H7 (cell line): Measurements from ENCODE around the gene KNDC1. TPM values are rescaled to one million over a fixed set of nuclear protein-coding genes. Genes with fewer than 3 reads are reported as not detected.
"Not testable (repeated sequence)": the region's sequence is repeated elsewhere in the genome, so short reads cannot be mapped to it uniquely, and the experiment has no call there.

ENCODE experiments used
- DNase-seq: peaks from one replicate; pipeline ENCODE4 v3.0.0; 2012
- H3K27me3 ChIP-seq: 2 replicates; pipeline ENCODE4 v1.6.0; 2011; ENCODE audit warnings: mild to moderate bottlenecking, low read length; ENCODE audit not compliant: control insufficient read depth, insufficient read depth
- H3K36me3 ChIP-seq: replicated peaks from 2 replicates; pipeline ENCODE4 v1.5.1; 2011; ENCODE audit warnings: low read length; ENCODE audit not compliant: control insufficient read depth, insufficient read depth
- H3K4me3 ChIP-seq: 2 replicates; pipeline ENCODE4 v1.5.1; 2011; ENCODE audit warnings: low read depth, mild to moderate bottlenecking, control low read depth, low read length, moderate library complexity; ENCODE audit not compliant: insufficient read depth
- total RNA-seq: library from RNA; depleted of rRNA; stranded (reverse); fragments of >200 nt; shearing (Covaris generic); gene quantifications from 2 replicates; pipeline ENCODE4 v1.2.3, GENCODE V29; 2014

Gene KNDC1
- total RNA-seq, 1 experiment from 2014 or later: 13.7 TPM

- Histone ChIP-seq H3K4me3 (no peak overlapping the region), H3K27me3 (no peaks in the 10 kb centered on the region), H3K36me3 (no peaks in the 10 kb centered on the region)
- peak; percentile 46 for DNase-seq
Observed at GRCh38 chr10:133167693-133168616, 7.9 kb downstream of the KNDC1 start.

GRCh38 chr10:133168617-133169031 lies 8.6 kb downstream of the KNDC1 start:
- no peak overlapping the region for H3K4me3 ChIP-seq
- DNase-seq: peak; percentile 35
- no peaks in the 10 kb centered on the region for H3K27me3 ChIP-seq
- H3K36me3 ChIP-seq: no peaks in the 10 kb centered on the region

- no peak overlapping the region for H3K4me3 ChIP-seq
- no peaks in the 10 kb centered on the region for H3K36me3 ChIP-seq
- no peaks in the 10 kb centered on the region for H3K27me3 ChIP-seq
- no peak for DNase-seq
Observed at GRCh38 chr10:133169173-133169947, 9.3 kb downstream of the KNDC1 start.

- Histone ChIP-seq H3K27me3 (no peaks in the 10 kb centered on the region), H3K36me3 (no peaks in the 10 kb centered on the region), H3K4me3 (no peak overlapping the region)
- DNase-seq: no peak
Observed at GRCh38 chr10:133170092-133170491, 10.1 kb downstream of the KNDC1 start.

- no peak overlapping the region for H3K4me3 ChIP-seq
- no peaks in the 10 kb centered on the region for H3K27me3 ChIP-seq
- DNase-seq: no peak
- H3K36me3 ChIP-seq: no peaks in the 10 kb centered on the region; the same call in 1 of the 2 replicates
Observed at GRCh38 chr10:133173860-133174640, 14.0 kb downstream of the KNDC1 start.

GRCh38 chr10:133174689-133175263 lies 14.8 kb downstream of the KNDC1 start:
- Histone ChIP-seq H3K4me3 (no peak overlapping the region), H3K36me3 (no peaks in the 10 kb centered on the region; the same call in 1 of the 2 replicates)

GRCh38 chr10:133175624-133176023 lies 15.6 kb downstream of the KNDC1 start:
- DNase-seq, H3K36me3 ChIP-seq: not testable (repeated sequence)

More at GRCh38 chr10:133174689-133175263, 14.8 kb downstream of the KNDC1 start:
- DNase-seq: no peak
- H3K27me3 ChIP-seq: no peaks in the 10 kb centered on the region

GRCh38 chr10:133176546-133176945 lies 16.5 kb downstream of the KNDC1 start:
- no peaks in the 10 kb centered on the region for H3K27me3 ChIP-seq
- no peak for DNase-seq
- H3K36me3 ChIP-seq: no peaks in the 10 kb centered on the region; the same call in 1 of the 2 replicates
- H3K4me3 ChIP-seq: no peak overlapping the region

More at GRCh38 chr10:133175624-133176023, 15.6 kb downstream of the KNDC1 start:
- not testable (repeated sequence) for H3K4me3 ChIP-seq, H3K27me3 ChIP-seq

GRCh38 chr10:133177380-133178157 lies 17.6 kb downstream of the KNDC1 start:
- DNase-seq: no peak
- Histone ChIP-seq H3K36me3 (no peaks in the 10 kb centered on the region; the same call in 1 of the 2 replicates), H3K4me3 (no peak overlapping the region), H3K27me3 (no peaks in the 10 kb centered on the region)

- no peak for DNase-seq
- Histone ChIP-seq H3K36me3 (no peaks in the 10 kb centered on the region; the same call in 1 of the 2 replicates), H3K27me3 (no peaks in the 10 kb centered on the region), H3K4me3 (no peak overlapping the region)
Observed at GRCh38 chr10:133178357-133179127, 18.5 kb downstream of the KNDC1 start.

GRCh38 chr10:133179128-133179520 lies 19.1 kb downstream of the KNDC1 start:
- DNase-seq: no peak
- Histone ChIP-seq H3K27me3 (no peaks in the 10 kb centered on the region), H3K4me3 (no peak overlapping the region), H3K36me3 (peaks cover 4% of the 10 kb centered on the region)

GRCh38 chr10:133179651-133180050 lies 19.6 kb downstream of the KNDC1 start:
- DNase-seq: no peak
- Histone ChIP-seq H3K36me3 (peaks cover 9% of the 10 kb centered on the region), H3K27me3 (no peaks in the 10 kb centered on the region), H3K4me3 (no peak overlapping the region)
